Lower lobe of right lung (tissue), 2 donors: ENCODE measurements around the gene MYLK. TPM values are rescaled to one million over a fixed set of nuclear protein-coding genes. Genes with fewer than 3 reads are reported as not detected.
A peak's percentile ranks its signal among the peaks of the same experiment; 100 is the strongest.

ENCODE experiments used
- ATAC-seq, 2 donors: fragments of 200-7000 bp; cut with Tn5 transposase; one replicate each; pipeline ENCODE4 v1.9.1; 2020 to 2022; ENCODE audit warnings: mild to moderate bottlenecking in 2 of 2, moderate library complexity in 2 of 2
- DNase-seq: peaks from one replicate; pipeline ENCODE4 v3.0.0-alpha.2; 2020
- H3K27ac ChIP-seq: fragments of 200-600 bp; one replicate; pipeline ENCODE4 v1.8.0; 2022
- H3K27me3 ChIP-seq: fragments of 200-600 bp; one replicate; pipeline ENCODE4 v1.8.0; 2022; ENCODE audit warnings: low read depth
- H3K36me3 ChIP-seq: fragments of 200-600 bp; one replicate; pipeline ENCODE4 v1.8.0; 2022; ENCODE audit warnings: mild to moderate bottlenecking
- H3K4me1 ChIP-seq: fragments of 200-600 bp; one replicate; pipeline ENCODE4 v1.8.0; 2022
- H3K4me3 ChIP-seq: fragments of 200-600 bp; one replicate; pipeline ENCODE4 v1.8.0; 2022; ENCODE audit warnings: mild to moderate bottlenecking
- H3K9me3 ChIP-seq: fragments of 200-600 bp; one replicate; pipeline ENCODE4 v1.8.0; 2022
- intact Hi-C: fragments of 100-400 bp; cut with DNase I; formaldehyde crosslinking; loops from one replicate; pipeline ENCODE4 v1.11.0; 2022
- total RNA-seq: library from RNA; stranded (reverse); fragmentation: NEBNext Ultra II Directional; extraction: Animal tissue kit (Norgen Biotek cat#: 25700); gene quantifications from one replicate; pipeline ENCODE4 v1.2.1, GENCODE V29; 2021
- TF ChIP-seq, protein P1 (sequence below): fragments of 200-600 bp; IDR thresholded peaks from one replicate; pipeline ENCODE4 v1.8.0; 2022; ENCODE audit warnings: antibody characterized with exemption, mild to moderate bottlenecking
- donor health status: DM: no; HTN: yes; CAD: no; lungs with severe emphysema.

The MYLK gene
- total RNA-seq, 1 donor from 2014 or later: 156 TPM

GRCh38 chr3:123663977-123664376 lies 220.2 kb downstream of the MYLK start:
- intact Hi-C loops: no loop called here
- H3K4me1 ChIP-seq: peaks cover 57% of the 10 kb centered on the region
- DNase-seq: no peak

GRCh38 chr3:123661973-123662372 lies 222.2 kb downstream of the MYLK start:
- DNase-seq (no peak), ATAC-seq (peak; percentile 23 to 46)
- H3K9me3 ChIP-seq: no peaks in the 10 kb centered on the region
- intact Hi-C loops: no loop called here
- peaks cover 61% of the 10 kb centered on the region for H3K4me1 ChIP-seq
- no peak overlapping the region for H3K4me3 ChIP-seq
- TF ChIP-seq, protein P1, sequence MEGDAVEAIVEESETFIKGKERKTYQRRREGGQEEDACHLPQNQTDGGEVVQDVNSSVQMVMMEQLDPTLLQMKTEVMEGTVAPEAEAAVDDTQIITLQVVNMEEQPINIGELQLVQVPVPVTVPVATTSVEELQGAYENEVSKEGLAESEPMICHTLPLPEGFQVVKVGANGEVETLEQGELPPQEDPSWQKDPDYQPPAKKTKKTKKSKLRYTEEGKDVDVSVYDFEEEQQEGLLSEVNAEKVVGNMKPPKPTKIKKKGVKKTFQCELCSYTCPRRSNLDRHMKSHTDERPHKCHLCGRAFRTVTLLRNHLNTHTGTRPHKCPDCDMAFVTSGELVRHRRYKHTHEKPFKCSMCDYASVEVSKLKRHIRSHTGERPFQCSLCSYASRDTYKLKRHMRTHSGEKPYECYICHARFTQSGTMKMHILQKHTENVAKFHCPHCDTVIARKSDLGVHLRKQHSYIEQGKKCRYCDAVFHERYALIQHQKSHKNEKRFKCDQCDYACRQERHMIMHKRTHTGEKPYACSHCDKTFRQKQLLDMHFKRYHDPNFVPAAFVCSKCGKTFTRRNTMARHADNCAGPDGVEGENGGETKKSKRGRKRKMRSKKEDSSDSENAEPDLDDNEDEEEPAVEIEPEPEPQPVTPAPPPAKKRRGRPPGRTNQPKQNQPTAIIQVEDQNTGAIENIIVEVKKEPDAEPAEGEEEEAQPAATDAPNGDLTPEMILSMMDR: no peak
- H3K27me3 ChIP-seq: no peaks in the 10 kb centered on the region
- peaks cover 40% of the 10 kb centered on the region for H3K36me3 ChIP-seq
- peak overlapping the region; percentile 68 for H3K27ac ChIP-seq

More at GRCh38 chr3:123663977-123664376, 220.2 kb downstream of the MYLK start:
- no peak for ATAC-seq
- Histone ChIP-seq H3K36me3 (peaks cover 40% of the 10 kb centered on the region), H3K4me3 (no peak overlapping the region), H3K9me3 (no peaks in the 10 kb centered on the region), H3K27ac (peak overlapping the region; percentile 1), H3K27me3 (no peaks in the 10 kb centered on the region)
- TF ChIP-seq, protein P1: no peak

- Histone ChIP-seq H3K4me3 (no peak overlapping the region), H3K9me3 (no peaks in the 10 kb centered on the region), H3K36me3 (peaks cover 39% of the 10 kb centered on the region), H3K27ac (peak overlapping the region; percentile 68), H3K27me3 (no peaks in the 10 kb centered on the region), H3K4me1 (peaks cover 71% of the 10 kb centered on the region)
- TF ChIP-seq, protein P1: no peak
- intact Hi-C loops: no loop called here
- DNase-seq (peak; percentile 91), ATAC-seq (peak; percentile 68 to 74)
Observed at GRCh38 chr3:123660900-123661299, 223.2 kb downstream of the MYLK start.

- Histone ChIP-seq H3K9me3 (no peaks in the 10 kb centered on the region), H3K36me3 (peaks cover 38% of the 10 kb centered on the region), H3K27me3 (no peaks in the 10 kb centered on the region), H3K4me1 (peaks cover 78% of the 10 kb centered on the region), H3K4me3 (no peak overlapping the region), H3K27ac (peak overlapping the region; percentile 68)
- ATAC-seq (no peak), DNase-seq (no peak)
- TF ChIP-seq, protein P1: no peak
- intact Hi-C loops: no loop called here
Observed at GRCh38 chr3:123660141-123660675, 223.9 kb downstream of the MYLK start.

- H3K4me1 ChIP-seq: peaks cover 92% of the 10 kb centered on the region
- peak; percentile 54 to 59 for ATAC-seq
- peak overlapping the region; percentile 68 for H3K27ac ChIP-seq
Observed at GRCh38 chr3:123658852-123659206, 225.3 kb downstream of the MYLK start.

More at GRCh38 chr3:123658852-123659206, 225.3 kb downstream of the MYLK start:
- DNase-seq: no peak
- intact Hi-C loops: loop anchor here (10.0 kb wide), 1 partner anchor 46 kb away; no protein-coding TSS in a partner anchor
- TF ChIP-seq, protein P1: no peak
- Histone ChIP-seq H3K36me3 (peaks cover 27% of the 10 kb centered on the region), H3K9me3 (no peaks in the 10 kb centered on the region), H3K27me3 (no peaks in the 10 kb centered on the region), H3K4me3 (no peak overlapping the region)
